ENCODE data around the gene LYPD5.
"Not testable (repeated sequence)": the region's sequence is repeated elsewhere in the genome, so short reads cannot be mapped to it uniquely, and the experiment has no call there.

LYPD5 gene

GRCh38 chr19:43767316-43767715, 34.9 kb downstream of the LYPD5 start:
- H3K27me3 Mint-ChIP-seq (ENCODE audit: low read depth): peaks cover 21% of the 10 kb centered on the region
- H3K27ac Mint-ChIP-seq: no peak overlapping the region
- no peak overlapping the region for H3K4me3 Mint-ChIP-seq
- no peaks in the 10 kb centered on the region for H3K4me1 Mint-ChIP-seq
- no peaks in the 10 kb centered on the region for H3K9me3 Mint-ChIP-seq
- no peak for TF ChIP-seq CTCF (IDR thresholded peaks at IDR 0.05; ENCODE audit: unreplicated experiment in 3 of 3)
- H3K36me3 Mint-ChIP-seq (ENCODE audit: low read depth): no peaks in the 10 kb centered on the region

- Mint-ChIP-seq H3K27me3 (ENCODE audit: low read depth) (peaks cover 15% of the 10 kb centered on the region), H3K4me3 (no peak overlapping the region), H3K4me1 (no peaks in the 10 kb centered on the region), H3K27ac (no peak overlapping the region), H3K36me3 (ENCODE audit: low read depth) (no peaks in the 10 kb centered on the region), H3K9me3 (no peaks in the 10 kb centered on the region)
- TF ChIP-seq CTCF (IDR thresholded peaks at IDR 0.05; ENCODE audit: unreplicated experiment in 3 of 3): no peak
Observed at GRCh38 chr19:43766755-43767043, 35.5 kb downstream of the LYPD5 start.

GRCh38 chr19:43765109-43765876, 37.0 kb downstream of the LYPD5 start:
- Mint-ChIP-seq H3K27me3 (ENCODE audit: low read depth) (peaks cover 10% of the 10 kb centered on the region), H3K9me3 (no peaks in the 10 kb centered on the region)
- no peak for TF ChIP-seq CTCF (IDR thresholded peaks at IDR 0.05; ENCODE audit: unreplicated experiment in 3 of 3)

GRCh38 chr19:43764684-43765083, 37.6 kb downstream of the LYPD5 start:
- H3K27ac Mint-ChIP-seq; H3K27me3 Mint-ChIP-seq (ENCODE audit: low read depth); H3K9me3 Mint-ChIP-seq; H3K4me3 Mint-ChIP-seq; H3K36me3 Mint-ChIP-seq (ENCODE audit: low read depth); H3K4me1 Mint-ChIP-seq: not testable (repeated sequence)

More at GRCh38 chr19:43765109-43765876, 37.0 kb downstream of the LYPD5 start:
- no peaks in the 10 kb centered on the region for H3K36me3 Mint-ChIP-seq (ENCODE audit: low read depth)
- H3K4me1 Mint-ChIP-seq: no peaks in the 10 kb centered on the region
- H3K4me3 Mint-ChIP-seq: no peak overlapping the region
- no peak overlapping the region for H3K27ac Mint-ChIP-seq

- no peaks in the 10 kb centered on the region for H3K9me3 Mint-ChIP-seq
- H3K36me3 Mint-ChIP-seq (ENCODE audit: low read depth): no peaks in the 10 kb centered on the region
- H3K27me3 Mint-ChIP-seq (ENCODE audit: low read depth): peaks cover 4% of the 10 kb centered on the region
- no peak for TF ChIP-seq CTCF (IDR thresholded peaks at IDR 0.05; ENCODE audit: unreplicated experiment in 3 of 3)
- no peaks in the 10 kb centered on the region for H3K4me1 Mint-ChIP-seq
- H3K27ac Mint-ChIP-seq: peak overlapping the region in 1 of 3 experiments; percentile 54
- H3K4me3 Mint-ChIP-seq: no peak overlapping the region
Observed at GRCh38 chr19:43763473-43763939, 38.7 kb downstream of the LYPD5 start.

GRCh38 chr19:43762814-43763213, 39.4 kb downstream of the LYPD5 start:
- no peak overlapping the region for H3K4me3 Mint-ChIP-seq
- H3K36me3 Mint-ChIP-seq (ENCODE audit: low read depth): no peaks in the 10 kb centered on the region
- no peaks in the 10 kb centered on the region for H3K9me3 Mint-ChIP-seq
- no peak for TF ChIP-seq CTCF (IDR thresholded peaks at IDR 0.05; ENCODE audit: unreplicated experiment in 3 of 3)
- no peaks in the 10 kb centered on the region for H3K4me1 Mint-ChIP-seq
- peaks cover 4% of the 10 kb centered on the region for H3K27me3 Mint-ChIP-seq (ENCODE audit: low read depth)
- H3K27ac Mint-ChIP-seq: no peak overlapping the region
